Measurements from ENCODE around the gene THADA.

THADA gene

DNA sequence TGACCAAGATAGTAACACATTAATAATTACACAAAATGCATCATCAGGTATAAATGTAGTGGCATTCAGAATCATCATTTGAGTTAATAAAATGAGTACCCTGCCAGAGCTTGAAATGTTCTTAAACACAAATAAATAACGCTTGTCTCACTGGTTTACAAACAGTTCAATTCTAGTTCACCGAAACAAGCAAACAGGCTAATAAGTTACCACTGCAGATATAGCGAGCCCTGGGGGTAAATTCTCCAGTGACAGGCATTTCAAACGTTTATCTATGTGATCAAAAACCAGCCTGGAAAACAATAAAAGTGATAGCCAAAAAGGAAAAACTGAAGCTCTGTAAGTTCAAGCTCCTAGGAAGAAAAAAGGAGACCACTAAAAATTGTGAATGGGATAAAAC, 152.6 kb downstream of the THADA start:
- DNase-seq (ENCODE audit: low read depth), result no peak

- DNase-seq (ENCODE audit: low read depth), result no peak
These were observed 154.6 kb downstream of the THADA start for GRCh38 chr2:43441195-43441594.

- peak; percentile 70 for DNase-seq (ENCODE audit: low read depth)
These were observed 156.8 kb downstream of the THADA start for GRCh38 chr2:43438858-43439655.

GRCh38 chr2:43438342-43438741, 157.5 kb downstream of the THADA start:
- no peak for DNase-seq (ENCODE audit: low read depth)

DNA sequence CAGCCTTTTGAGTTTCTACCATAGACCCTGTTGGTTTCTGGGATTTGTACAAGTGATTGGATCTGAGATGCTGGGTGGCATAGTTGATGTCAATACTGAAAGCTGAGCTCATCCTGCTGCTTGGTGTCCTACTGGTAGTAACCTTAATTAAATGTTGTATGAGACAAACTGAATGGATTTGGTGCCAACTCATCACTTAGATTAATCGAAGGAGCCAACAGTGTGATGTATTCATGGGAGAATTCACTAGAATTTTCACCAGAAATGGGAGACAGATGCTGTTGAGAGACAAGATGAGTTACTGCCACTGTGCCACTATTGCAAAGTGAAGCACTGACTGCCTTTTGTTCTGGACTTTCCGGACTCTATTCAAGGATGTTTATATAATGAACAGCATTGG, 158.5 kb downstream of the THADA start:
- DNase-seq (ENCODE audit: low read depth), result no peak

DNA sequence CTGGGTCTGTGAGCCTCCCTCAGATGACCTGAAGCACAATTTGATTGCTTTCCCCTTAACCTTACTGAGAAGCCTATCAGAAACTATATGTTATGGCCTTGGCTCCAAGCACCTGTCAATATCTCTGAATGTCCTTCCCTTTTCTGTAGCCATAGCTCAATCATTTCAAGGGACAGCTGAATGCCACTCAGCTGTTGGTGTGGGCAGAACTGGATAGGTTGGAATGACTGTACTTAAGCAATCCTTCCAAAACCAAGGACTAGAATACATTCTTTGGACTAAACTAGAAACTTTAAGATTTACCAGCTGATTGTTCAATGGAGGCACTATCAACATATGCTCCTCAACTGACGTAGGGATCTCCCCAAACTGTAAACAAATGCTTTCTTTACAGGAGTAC, 159.4 kb downstream of the THADA start:
- DNase-seq (ENCODE audit: low read depth), result no peak

- DNase-seq (ENCODE audit: low read depth), result no peak
These were observed 160.1 kb downstream of the THADA start for GRCh38 chr2:43435746-43436145.

DNA sequence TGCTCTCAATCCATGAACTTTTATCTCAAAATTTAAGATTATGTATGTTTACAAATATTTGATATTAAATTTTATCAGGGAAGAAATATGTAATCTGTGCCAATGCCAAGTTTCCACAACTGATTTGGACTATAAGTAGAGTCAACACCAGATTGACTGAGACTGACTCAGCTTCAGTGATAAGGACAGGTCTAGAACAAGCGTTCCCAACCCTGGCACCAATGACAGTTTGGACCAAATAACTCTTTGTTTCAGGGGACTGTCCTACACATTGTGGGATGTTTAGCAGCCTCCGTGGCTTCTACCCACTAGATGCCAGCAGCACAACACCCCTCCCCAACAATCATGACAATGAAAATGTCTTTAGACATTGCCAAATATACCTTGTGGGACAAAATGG, 165.3 kb downstream of the THADA start:
- no peak for DNase-seq (ENCODE audit: low read depth)

DNA sequence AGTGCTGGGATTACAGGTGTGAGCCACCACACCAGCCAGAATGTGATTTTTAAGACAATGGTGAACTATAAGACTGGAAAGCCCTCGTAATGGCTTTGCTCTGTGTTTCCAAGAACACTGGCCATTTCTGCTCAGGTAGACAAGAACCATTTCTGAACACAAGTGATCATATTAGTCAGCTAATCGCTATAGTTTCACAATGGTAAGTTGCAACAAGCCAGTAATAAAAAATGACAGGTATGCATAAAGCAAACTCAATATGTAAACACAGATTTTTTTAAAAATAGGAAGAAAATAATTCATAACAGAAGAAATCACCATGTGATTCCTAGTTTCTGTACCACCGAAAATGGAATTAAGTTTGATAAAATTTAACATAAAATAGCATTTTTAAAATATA, 166.5 kb downstream of the THADA start:
- no peak for DNase-seq (ENCODE audit: low read depth)

GRCh38 chr2:43427032-43427424, 168.8 kb downstream of the THADA start:
- no peak for DNase-seq (ENCODE audit: low read depth)

- peak; percentile 99 for DNase-seq (ENCODE audit: low read depth)
These were observed 169.4 kb downstream of the THADA start for GRCh38 chr2:43426305-43427031.

GRCh38 chr2:43425659-43426058, 170.2 kb downstream of the THADA start:
- DNase-seq (ENCODE audit: low read depth), result no peak

DNA sequence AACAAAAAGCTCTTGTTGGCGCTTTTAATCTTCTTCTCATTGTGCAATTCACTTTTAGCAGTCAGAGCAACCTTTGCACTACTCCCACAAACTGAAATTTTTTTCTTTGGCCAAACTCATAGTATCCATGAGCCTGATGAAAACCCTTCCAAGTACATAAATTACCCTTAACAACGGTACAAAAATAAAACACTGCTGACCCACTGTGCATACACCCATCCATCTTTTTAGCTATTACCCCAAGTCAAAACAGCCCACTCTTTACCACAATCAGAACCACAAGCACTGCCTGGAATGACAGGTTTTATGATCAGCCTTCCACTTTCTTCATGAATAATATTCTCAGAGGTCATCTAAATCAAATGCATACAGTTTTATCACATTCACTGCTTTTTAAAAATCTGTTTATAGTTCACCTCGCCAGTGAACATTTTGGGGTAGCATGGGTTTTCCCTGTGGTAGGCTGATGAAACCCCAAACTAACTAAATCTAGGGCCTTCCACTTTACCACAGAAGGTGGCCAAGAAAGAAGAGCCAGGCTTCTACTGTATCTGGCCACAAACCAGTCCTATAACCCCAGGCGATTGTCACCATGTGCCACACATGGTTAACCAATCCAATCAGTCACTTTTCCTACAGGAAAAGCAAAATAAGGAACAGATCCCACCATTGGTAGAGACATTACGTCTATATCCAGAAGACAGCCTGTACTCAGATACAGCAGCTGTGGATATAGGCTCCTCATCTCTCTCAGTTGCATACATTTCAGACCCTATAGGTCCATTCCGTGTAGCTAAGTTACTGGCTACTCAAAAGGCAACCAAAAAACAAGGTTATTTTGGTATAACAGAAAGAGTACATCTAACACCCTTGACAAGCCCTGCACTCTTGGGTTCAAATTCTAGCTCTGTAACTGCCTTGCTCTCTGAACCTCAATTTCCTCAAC, 171.3 kb downstream of the THADA start:
- DNase-seq (ENCODE audit: low read depth), result peak; percentile 13

- no peak for DNase-seq (ENCODE audit: low read depth)
These were observed 171.9 kb downstream of the THADA start for GRCh38 chr2:43423941-43424261.

DNA sequence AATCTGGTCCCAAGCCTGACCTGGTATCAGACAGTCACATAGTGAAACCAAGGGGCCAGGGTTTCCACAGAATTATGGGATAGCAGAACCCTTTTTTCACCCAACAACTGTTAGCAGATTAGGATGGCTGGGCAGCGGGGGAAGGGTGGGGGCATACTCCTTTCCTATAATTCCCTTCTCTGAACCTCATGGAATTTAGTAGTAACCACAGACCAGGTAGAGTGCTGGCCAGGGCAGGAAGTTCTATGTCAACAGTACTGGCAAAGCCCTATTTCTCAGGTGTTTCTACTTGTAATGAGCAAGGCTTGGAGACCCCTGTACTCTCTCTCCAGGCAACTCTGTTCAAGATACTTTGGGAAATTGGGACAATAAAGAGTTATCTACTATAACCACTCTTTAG, 174.6 kb downstream of the THADA start:
- no peak for DNase-seq (ENCODE audit: low read depth)

DNA sequence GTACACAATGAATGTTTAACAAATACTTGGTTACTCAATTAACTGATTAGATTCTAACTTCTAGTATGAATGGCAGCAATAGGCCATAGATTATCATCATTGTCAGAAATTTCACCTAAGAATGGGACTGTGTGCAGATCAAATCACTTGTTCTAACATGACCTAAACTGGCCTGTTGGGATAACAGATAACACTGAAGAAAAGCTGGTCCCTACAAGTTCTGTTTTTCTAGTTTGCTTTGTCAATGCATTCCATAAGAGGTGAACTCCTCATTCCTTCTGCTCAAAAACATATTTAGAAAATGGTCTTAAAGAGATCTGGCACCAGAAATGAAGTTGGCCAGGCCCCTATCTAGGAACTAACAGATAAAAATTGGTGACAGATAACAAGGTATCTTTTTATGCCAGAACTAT, 175.4 kb downstream of the THADA start:
- no peak for DNase-seq (ENCODE audit: low read depth)

- DNase-seq (ENCODE audit: low read depth), result no peak
These were observed 176.0 kb downstream of the THADA start for GRCh38 chr2:43419876-43420275.

DNA sequence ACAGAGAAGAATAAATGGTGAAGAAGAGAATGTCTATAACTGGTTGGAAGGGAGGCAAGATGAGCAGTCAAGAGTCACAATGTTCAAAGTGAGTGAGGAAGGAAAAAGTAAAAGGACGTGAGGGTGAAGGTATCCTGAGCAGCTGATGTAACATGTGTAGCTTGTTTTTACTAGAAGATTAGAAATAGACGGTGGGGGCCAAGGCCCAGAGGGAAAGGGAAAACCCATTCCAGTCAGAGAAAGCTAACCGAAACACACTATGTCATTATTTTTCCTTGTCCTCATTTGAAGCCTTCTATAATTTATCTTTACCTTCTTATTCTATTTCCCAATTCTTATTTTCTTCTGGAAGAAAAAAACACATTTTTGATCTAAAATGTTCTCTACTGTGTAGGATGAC, 176.6 kb downstream of the THADA start:
- DNase-seq (ENCODE audit: low read depth), result no peak

DNA sequence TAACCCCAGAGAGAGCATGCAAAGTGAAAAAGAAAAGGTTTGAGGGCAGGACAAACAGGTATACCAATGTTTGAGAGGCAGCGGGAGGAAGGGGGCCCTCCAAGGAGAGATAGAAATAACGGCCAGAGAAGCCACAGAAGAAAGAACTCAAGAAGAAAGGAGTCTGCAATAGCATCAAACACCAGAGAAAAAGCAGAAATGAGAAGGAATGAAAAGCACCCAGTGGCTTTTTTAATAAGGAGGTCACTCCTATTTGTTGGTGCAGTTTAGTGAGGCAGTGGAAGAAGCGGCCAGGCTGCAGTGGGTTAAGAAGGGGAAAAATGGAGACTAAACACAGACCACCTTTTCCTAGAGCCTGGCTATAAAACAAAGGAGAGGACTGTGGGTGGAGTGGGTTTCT, 177.2 kb downstream of the THADA start:
- no peak for DNase-seq (ENCODE audit: low read depth)

DNA sequence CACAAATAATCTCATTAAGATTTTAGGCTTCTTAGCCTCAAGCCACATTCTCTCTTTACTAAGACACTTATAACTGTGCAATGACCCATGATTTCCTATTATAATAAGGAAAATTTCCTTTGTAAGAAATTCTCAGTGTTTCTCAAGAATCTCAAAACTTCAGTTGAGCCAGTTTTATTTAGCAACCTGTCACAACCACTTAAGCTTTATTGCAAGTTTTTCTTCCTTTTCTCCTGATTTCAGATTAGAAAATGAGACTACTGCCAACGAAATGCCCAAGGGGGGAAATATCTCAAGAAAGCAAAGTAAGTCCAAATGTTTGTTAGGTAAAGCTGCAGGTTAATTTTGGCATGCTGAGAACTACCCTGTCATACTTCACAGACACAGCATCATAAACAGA, 178.5 kb downstream of the THADA start:
- peak; percentile 41 for DNase-seq (ENCODE audit: low read depth)

DNA sequence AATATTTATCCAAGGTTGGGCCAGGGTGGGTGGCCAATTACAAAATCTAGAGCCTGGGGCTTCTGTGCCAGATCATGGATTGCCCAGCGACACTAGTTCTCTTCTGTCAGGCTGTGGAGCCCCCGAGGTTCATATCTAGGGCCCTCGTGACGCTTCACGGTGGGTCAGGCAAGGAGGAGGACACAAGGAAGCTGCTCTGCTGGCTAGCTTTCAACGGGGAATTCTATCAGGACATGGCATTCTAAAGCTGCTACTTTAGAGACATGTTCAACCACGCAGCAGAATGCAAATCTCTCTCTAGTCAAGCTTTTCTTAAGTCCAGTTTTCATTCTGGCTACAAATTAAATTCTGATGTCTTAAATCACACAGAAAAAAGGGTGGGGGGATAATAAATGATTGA, 180.2 kb downstream of the THADA start:
- DNase-seq (ENCODE audit: low read depth), result no peak

DNA sequence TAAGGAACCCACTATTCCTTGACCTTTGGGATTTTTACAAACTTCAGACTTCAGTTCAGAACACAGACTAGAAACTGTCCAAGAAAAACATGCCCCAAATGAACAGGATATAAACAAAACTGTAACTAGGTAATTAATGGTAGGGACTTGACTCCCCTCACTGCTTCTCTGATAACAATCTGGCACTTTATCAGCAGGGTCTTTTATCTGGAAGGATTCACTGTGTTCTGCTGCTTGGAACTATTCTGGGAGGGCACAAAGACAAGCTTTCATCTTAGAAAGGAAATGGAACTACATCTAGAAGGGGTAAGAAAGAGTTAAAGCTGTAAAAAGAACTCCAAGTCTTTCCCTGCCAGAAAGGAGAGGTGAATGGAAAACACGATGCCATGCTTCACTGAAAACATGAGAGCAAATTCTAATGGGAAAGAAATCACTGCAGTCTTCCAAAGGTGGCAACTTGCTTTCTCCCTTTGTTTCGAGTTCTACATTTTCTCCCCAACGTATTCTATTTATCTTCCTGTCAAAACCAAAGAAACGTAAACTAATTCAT, 181.2 kb downstream of the THADA start:
- no peak for DNase-seq (ENCODE audit: low read depth)

All from EH (cell line).